ENCODE results near the gene MEGF11. TPM values are rescaled to one million over a fixed set of nuclear protein-coding genes. Genes with fewer than 3 reads are reported as not detected.

MEGF11 gene
- total RNA-seq, 4 donors from 2014 or later = 0.23 to 0.33 TPM; not detected in 2

GRCh38 chr15:66294157-66294931 lies 40.8 kb upstream of the MEGF11 start:
- Histone ChIP-seq H3K9me3 (no peaks in the 10 kb centered on the region), H3K4me1 (peaks cover 23 to 51% (median 35%) of the 10 kb centered on the region in 4 donors), H3K36me3 (peaks cover 0 to 14% (median 3%) of the 10 kb centered on the region in 4 donors), H3K27me3 (no peaks in the 10 kb centered on the region), H3K27ac (replicated peaks in 1 of 4) (peak overlapping the region; percentile 91 to 94 (median 92)), H3K4me3 (peak overlapping the region; percentile 65 to 83 (median 72))
- intact Hi-C loops (cut with DNase I) = no loop called here
- WGBS = 4% methylated on average over 12 of the region's 16 CpGs
- no peak for DNase-seq (ENCODE audit: extremely low spot score)
- no peak for TF ChIP-seq EP300 (IDR thresholded peaks at IDR 0.05)
- TF ChIP-seq POLR2A (IDR thresholded peaks at IDR 0.05; ENCODE audit: low read depth) = no peak
- no peak for TF ChIP-seq CTCF (IDR thresholded peaks at IDR 0.05)
- no peak for TF ChIP-seq POLR2AphosphoS5 (IDR thresholded peaks at IDR 0.05)

GRCh38 chr15:66293419-66294156 lies 40.0 kb upstream of the MEGF11 start, which contains the start of gene DIS3L:
DIS3L (plus strand) TSS chr15:66293568; CDS start chr15:66293597, 29 bp downstream.
- TF ChIP-seq POLR2AphosphoS5 (IDR thresholded peaks at IDR 0.05) (peak in 1 of 2 donors; percentile 71), EP300 (IDR thresholded peaks at IDR 0.05) (no peak)
- no peak for DNase-seq (ENCODE audit: extremely low spot score)
- peak within 1 kb of the TSS; percentile 91 to 94 (median 92) for H3K27ac ChIP-seq (replicated peaks in 1 of 4)
- 0% methylated on average over 11 of the region's 92 CpGs for WGBS
- peak within 1 kb of the TSS; percentile 65 to 83 (median 72) for H3K4me3 ChIP-seq
- intact Hi-C loops (cut with DNase I) = no loop called here
- H3K27me3 ChIP-seq = no peaks in the 10 kb centered on the region
- H3K4me1 ChIP-seq = peaks cover 23 to 59% (median 43%) of the 10 kb centered on the region in 4 donors
- peaks cover 0 to 7% (median 0%) of the 10 kb centered on the region in 4 donors for H3K36me3 ChIP-seq
- H3K9me3 ChIP-seq = no peaks in the 10 kb centered on the region

GRCh38 chr15:66292571-66293418 lies 39.2 kb upstream of the MEGF11 start:
- Histone ChIP-seq H3K9me3 (no peaks in the 10 kb centered on the region), H3K27me3 (no peaks in the 10 kb centered on the region), H3K4me1 (peaks cover 23 to 64% (median 44%) of the 10 kb centered on the region in 4 donors), H3K4me3 (peak overlapping the region; percentile 65 to 83 (median 72)), H3K36me3 (peaks cover 0 to 3% (median 0%) of the 10 kb centered on the region in 4 donors), H3K27ac (replicated peaks in 1 of 4) (peak overlapping the region; percentile 91 to 94 (median 92))
- TF ChIP-seq POLR2A (IDR thresholded peaks at IDR 0.05; ENCODE audit: low read depth) (no peak), CTCF (IDR thresholded peaks at IDR 0.05) (no peak)
- WGBS = 19% methylated on average over 17 of the region's 22 CpGs
- intact Hi-C loops (cut with DNase I) = no loop called here
- no peak for DNase-seq (ENCODE audit: extremely low spot score)

- 76% methylated on average over 6 of the region's 6 CpGs for WGBS
- no peaks in the 10 kb centered on the region for H3K9me3 ChIP-seq
- no peak for DNase-seq (ENCODE audit: extremely low spot score)
- H3K4me3 ChIP-seq = peak overlapping the region in 2 of 4 donors; percentile 65 to 79
- TF ChIP-seq CTCF (IDR thresholded peaks at IDR 0.05) (no peak), POLR2AphosphoS5 (IDR thresholded peaks at IDR 0.05) (no peak), POLR2A (IDR thresholded peaks at IDR 0.05; ENCODE audit: low read depth) (no peak), EP300 (IDR thresholded peaks at IDR 0.05) (no peak)
- peak overlapping the region; percentile 91 to 94 (median 92) for H3K27ac ChIP-seq (replicated peaks in 1 of 4)
- no peaks in the 10 kb centered on the region for H3K27me3 ChIP-seq
- intact Hi-C loops (cut with DNase I) = no loop called here
- H3K4me1 ChIP-seq = peaks cover 23 to 70% (median 44%) of the 10 kb centered on the region in 4 donors
- peaks cover 0 to 3% (median 0%) of the 10 kb centered on the region in 4 donors for H3K36me3 ChIP-seq
Observed at GRCh38 chr15:66291816-66292570, 38.4 kb upstream of the MEGF11 start.
